OCI-LY1 (cell line): Measurements from ENCODE around the gene DNAJC30.

Experiments used
- CTCF ChIP-seq: fragments of 200-600 bp; sonication (generic), shearing (Covaris generic); IDR thresholded peaks from 2 replicates; pipeline ENCODE4 v1.5.1; 2017; ENCODE audit warnings: mild to moderate bottlenecking, antibody characterized with exemption, low read length, moderate library complexity, mixed read lengths
- EZH2 ChIP-seq: fragments of 200-600 bp; sonication (generic), shearing (Covaris generic); IDR thresholded peaks from 2 replicates; pipeline ENCODE4 v1.8.0; 2017; ENCODE audit warnings: borderline replicate concordance, mixed run types, mild to moderate bottlenecking, antibody characterized with exemption, low read length, moderate library complexity, mixed read lengths

- TF ChIP-seq CTCF = no peak
- no peak for TF ChIP-seq EZH2
Observed at GRCh38 chr7:73680501-73680900, 2.8 kb downstream of the DNAJC30 start.
